Left ventricle myocardium inferior (tissue), 1 donor: ENCODE data around the gene ETV7. TPM values are rescaled to one million over a fixed set of nuclear protein-coding genes. Genes with fewer than 3 reads are reported as not detected.

Source experiments
- DNase-seq: peaks from one replicate; pipeline ENCODE4 v3.0.0-alpha.2; 2020
- H3K27ac ChIP-seq: fragments of 200-600 bp; replicated peaks from 2 replicates; pipeline ENCODE4 v1.8.0; 2021
- H3K27me3 ChIP-seq: fragments of 200-600 bp; 2 replicates; pipeline ENCODE4 v1.8.0; 2021; ENCODE audit warnings: low read depth
- H3K36me3 ChIP-seq: fragments of 200-600 bp; 2 replicates; pipeline ENCODE4 v1.8.0; 2021
- H3K4me1 ChIP-seq: fragments of 200-600 bp; 2 replicates; pipeline ENCODE4 v1.8.0; 2021
- H3K4me3 ChIP-seq: fragments of 200-600 bp; 2 replicates; pipeline ENCODE4 v1.8.0; 2021; ENCODE audit warnings: mild to moderate bottlenecking, moderate library complexity
- H3K9me3 ChIP-seq: fragments of 200-600 bp; replicated peaks from 2 replicates; pipeline ENCODE4 v1.8.0; 2021
- intact Hi-C: fragments of 100-400 bp; cut with micrococcal nuclease; formaldehyde crosslinking; loops from one replicate; pipeline ENCODE4 v1.11.0; 2022
- long read RNA-seq: library from polyadenylated mRNA; unstranded; transcript quantifications from one replicate; pipeline ENCODE4 v2.0.0, GENCODE V29; 2021
- total RNA-seq: library from RNA; stranded (reverse); fragmentation: NEBNext Ultra II Directional; extraction: Animal tissue kit (Norgen Biotek cat#: 25700); gene quantifications from one replicate; pipeline ENCODE4 v1.2.1, GENCODE V29; 2021
- TF ChIP-seq, protein P1 (sequence below): fragments of 200-600 bp; IDR thresholded peaks from 2 replicates; pipeline ENCODE4 v1.8.0; 2021; ENCODE audit warnings: antibody characterized with exemption, mild to moderate bottlenecking, borderline replicate concordance
- donor health status: DM: no; HTN: yes; CAD: no; lungs with severe emphysema.

ETV7 gene
- not detected for total RNA-seq
- long read RNA-seq: 0 reads

GRCh38 chr6:36387440-36388303 lies at the start of gene ETV7:
Gene ETV7, minus strand, starts transcription at chr6:36387669. Its CDS starts 128 bp downstream, at chr6:36387541.
- intact Hi-C loops: no loop called here
- TF ChIP-seq, protein P1, sequence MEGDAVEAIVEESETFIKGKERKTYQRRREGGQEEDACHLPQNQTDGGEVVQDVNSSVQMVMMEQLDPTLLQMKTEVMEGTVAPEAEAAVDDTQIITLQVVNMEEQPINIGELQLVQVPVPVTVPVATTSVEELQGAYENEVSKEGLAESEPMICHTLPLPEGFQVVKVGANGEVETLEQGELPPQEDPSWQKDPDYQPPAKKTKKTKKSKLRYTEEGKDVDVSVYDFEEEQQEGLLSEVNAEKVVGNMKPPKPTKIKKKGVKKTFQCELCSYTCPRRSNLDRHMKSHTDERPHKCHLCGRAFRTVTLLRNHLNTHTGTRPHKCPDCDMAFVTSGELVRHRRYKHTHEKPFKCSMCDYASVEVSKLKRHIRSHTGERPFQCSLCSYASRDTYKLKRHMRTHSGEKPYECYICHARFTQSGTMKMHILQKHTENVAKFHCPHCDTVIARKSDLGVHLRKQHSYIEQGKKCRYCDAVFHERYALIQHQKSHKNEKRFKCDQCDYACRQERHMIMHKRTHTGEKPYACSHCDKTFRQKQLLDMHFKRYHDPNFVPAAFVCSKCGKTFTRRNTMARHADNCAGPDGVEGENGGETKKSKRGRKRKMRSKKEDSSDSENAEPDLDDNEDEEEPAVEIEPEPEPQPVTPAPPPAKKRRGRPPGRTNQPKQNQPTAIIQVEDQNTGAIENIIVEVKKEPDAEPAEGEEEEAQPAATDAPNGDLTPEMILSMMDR: no peak
- Histone ChIP-seq H3K4me3 (peak within 1 kb of the TSS; percentile 73), H3K27me3 (peaks cover 41% of the 10 kb centered on the region), H3K9me3 (no peaks in the 10 kb centered on the region), H3K36me3 (no peaks in the 10 kb centered on the region), H3K27ac (peak within 1 kb of the TSS; percentile 19), H3K4me1 (peaks cover 25% of the 10 kb centered on the region)
- no peak for DNase-seq

- Histone ChIP-seq H3K36me3 (no peaks in the 10 kb centered on the region), H3K27me3 (no peaks in the 10 kb centered on the region), H3K27ac (no peak overlapping the region), H3K4me3 (no peak overlapping the region), H3K4me1 (peaks cover 8% of the 10 kb centered on the region), H3K9me3 (no peaks in the 10 kb centered on the region)
- TF ChIP-seq, protein P1: no peak
- no peak for DNase-seq
- intact Hi-C loops: no loop called here
These were observed 49.0 kb upstream of the ETV7 start for GRCh38 chr6:36436466-36436865.

- Histone ChIP-seq H3K27ac (no peak overlapping the region), H3K36me3 (no peaks in the 10 kb centered on the region), H3K4me3 (no peak overlapping the region), H3K4me1 (no peaks in the 10 kb centered on the region), H3K9me3 (no peaks in the 10 kb centered on the region), H3K27me3 (no peaks in the 10 kb centered on the region)
- intact Hi-C loops: no loop called here
- TF ChIP-seq, protein P1: no peak
- DNase-seq: no peak
These were observed 44.7 kb upstream of the ETV7 start for GRCh38 chr6:36432151-36432671.

DNA sequence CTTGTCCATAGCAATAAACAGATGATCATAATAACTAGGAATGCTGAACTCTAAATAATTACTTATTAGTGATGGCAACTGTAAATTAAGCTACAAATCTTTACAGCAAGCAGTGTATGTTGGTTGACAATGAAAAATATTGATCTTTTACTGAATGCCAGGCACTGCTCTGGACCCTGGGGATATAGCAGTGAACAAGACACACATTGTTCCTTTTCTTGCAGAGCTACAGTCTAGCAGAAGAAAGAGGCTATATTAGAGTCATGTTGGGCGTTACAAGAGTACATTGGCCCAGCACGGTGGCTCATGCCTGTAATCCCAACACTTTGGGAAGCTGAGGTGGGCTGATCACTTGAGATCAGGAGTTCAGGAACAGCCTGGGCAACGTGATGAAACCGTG lies 43.7 kb upstream of the ETV7 start:
- intact Hi-C loops: no loop called here
- no peaks in the 10 kb centered on the region for H3K4me1 ChIP-seq

DNA sequence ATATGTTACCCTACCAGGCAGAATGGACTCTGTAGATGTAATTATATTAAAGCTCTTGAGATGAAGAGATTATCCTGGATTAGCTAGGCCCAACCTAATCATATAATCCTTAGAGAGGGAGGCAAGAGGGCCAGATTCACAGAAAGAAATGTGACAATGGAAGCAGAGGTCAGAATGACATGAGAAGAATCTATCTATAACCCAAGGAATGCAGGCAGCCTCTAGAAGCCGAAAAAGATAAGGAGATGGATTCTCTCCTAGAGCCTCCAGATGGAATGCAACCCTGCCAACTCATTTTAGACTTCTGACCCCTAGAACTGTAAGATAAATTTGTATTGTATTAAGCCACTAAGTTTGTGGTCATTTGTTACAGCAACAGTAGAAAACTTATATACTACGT lies 42.9 kb upstream of the ETV7 start:
- no peaks in the 10 kb centered on the region for H3K27me3 ChIP-seq
- no peaks in the 10 kb centered on the region for H3K9me3 ChIP-seq
- DNase-seq: no peak
- no peak overlapping the region for H3K27ac ChIP-seq
- no peak overlapping the region for H3K4me3 ChIP-seq
- H3K36me3 ChIP-seq: no peaks in the 10 kb centered on the region
- intact Hi-C loops: no loop called here
- H3K4me1 ChIP-seq: no peaks in the 10 kb centered on the region
- TF ChIP-seq, protein P1: no peak

More for the DNA sequence above, 43.7 kb upstream of the ETV7 start:
- Histone ChIP-seq H3K27ac (no peak overlapping the region), H3K4me3 (no peak overlapping the region), H3K9me3 (no peaks in the 10 kb centered on the region), H3K27me3 (no peaks in the 10 kb centered on the region), H3K36me3 (no peaks in the 10 kb centered on the region)
- TF ChIP-seq, protein P1: no peak
- no peak for DNase-seq
